GM21515 (cell line): ENCODE results near the gene FXYD5.

Experiments used
- ATAC-seq: cut with Tn5 transposase; IDR thresholded peaks from one replicate; pipeline ENCODE4 v1.9.1; 2021; ENCODE audit not compliant: unreplicated experiment

FXYD5 gene, protein sequence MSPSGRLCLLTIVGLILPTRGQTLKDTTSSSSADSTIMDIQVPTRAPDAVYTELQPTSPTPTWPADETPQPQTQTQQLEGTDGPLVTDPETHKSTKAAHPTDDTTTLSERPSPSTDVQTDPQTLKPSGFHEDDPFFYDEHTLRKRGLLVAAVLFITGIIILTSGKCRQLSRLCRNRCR

DNA sequence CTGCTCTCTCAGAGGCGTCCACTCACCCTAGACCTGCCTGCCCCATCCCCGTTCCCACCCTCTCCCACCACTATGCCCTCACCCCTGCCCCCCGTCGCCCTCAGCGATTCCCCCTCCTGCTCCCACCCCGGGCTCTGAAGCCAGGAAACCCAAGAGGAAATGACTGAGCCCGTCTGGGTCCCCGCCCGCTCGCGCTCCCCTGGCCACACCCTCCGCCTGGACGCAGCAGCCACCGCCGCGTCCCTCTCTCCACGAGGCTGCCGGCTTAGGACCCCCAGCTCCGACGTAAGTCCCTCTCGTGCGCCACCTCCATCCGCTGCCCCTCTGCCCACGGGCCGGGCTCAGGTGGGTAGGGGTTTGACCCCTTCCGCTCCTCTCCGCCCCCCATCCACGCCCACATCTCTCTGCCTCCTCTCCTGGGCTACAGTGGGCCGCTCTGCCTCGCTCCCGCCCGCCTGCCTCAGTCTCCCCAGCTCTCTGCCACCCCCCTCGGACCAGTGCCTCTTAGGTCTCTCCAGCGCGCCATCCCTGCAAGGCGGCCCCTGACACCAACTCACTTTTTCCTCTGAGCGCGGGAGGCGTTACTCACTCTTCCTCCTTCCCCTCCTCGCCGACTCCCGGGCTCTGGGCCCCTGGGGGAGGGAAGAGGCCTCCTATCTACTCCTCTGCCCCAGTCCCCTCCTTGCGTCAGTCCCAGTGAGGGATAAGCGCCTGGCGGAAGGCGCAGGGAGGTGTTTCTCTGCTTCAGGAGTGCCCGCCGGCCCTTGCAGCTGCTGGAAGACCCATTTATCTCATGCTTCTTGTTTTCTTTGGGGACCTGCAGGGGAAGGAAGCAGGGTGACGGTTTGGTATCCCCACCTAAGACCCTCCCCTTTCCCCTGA, at the start of gene FXYD5:
Gene FXYD5 (plus strand): TSS at position 211 of the 882 bp plus-strand sequence. CDS start 816 bp downstream, outside the sequence.
- ATAC-seq = no peak

DNA sequence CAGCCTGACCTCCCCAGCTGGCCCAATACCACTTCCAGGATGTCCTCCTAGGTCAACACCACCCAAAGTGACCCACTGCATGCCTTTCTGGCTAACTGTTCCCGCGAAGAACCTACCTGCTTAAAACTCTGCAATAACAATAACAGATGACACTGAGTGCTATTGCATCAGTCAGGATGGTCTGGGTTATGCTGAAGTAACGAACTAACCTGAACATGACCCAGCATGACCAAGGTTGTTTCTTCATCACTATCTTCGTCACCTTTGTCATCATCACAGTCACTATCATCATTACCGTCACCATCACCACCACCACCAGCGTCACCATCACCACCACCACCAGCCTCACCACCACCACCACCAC, 49.5 kb upstream of the FXYD5 start:
- no peak for ATAC-seq

DNA sequence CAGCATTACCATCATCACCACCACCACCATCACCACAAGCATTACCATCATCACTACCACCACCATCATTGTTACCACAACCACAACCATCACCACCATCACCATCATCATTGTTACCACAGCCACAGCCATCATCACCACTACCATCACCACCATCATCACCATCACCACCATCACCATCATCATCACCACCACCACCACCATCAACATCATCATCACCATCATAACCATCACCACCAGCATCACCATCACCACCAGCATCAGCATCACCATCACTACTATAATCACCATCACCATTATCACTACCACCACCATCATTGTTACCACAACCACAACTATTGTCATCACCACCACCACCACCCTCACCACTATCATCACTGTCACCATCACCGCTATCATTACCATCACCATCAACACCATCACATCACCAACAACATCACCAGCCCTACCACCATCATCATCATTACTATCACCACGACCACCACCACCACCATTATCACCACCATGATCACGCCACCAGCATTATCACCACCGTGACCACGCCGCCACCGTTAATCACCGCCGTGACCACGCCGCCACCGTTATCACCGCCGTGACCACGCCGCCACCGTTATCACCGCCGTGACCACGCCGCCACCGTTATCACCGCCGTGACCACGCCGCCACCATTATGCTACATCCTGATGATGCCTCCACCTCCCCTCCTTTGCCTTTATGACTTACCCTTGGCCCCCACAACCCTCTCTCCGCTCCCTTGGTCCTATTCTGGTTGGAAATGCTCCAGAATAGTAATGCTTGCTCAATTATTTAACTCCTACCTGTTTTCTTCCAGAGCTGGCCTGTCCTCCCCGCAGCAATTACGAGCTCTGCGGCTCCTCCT, 48.9 kb upstream of the FXYD5 start:
- ATAC-seq = no peak

DNA sequence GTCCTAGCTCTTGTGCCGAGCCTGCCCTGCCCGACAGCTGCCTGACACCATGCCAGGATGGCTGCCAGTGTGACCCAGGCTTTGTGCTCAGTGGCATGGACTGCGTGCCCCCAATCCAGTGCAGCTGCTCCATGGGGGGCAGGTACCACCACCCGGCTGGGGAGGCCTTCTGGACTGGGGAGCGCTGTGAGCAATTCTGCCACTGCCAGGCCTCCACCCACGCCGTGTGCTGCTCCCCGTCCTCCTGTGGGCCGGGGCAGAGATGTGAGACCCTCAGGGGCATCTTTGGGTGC, 48.3 kb upstream of the FXYD5 start:
- no peak for ATAC-seq

DNA sequence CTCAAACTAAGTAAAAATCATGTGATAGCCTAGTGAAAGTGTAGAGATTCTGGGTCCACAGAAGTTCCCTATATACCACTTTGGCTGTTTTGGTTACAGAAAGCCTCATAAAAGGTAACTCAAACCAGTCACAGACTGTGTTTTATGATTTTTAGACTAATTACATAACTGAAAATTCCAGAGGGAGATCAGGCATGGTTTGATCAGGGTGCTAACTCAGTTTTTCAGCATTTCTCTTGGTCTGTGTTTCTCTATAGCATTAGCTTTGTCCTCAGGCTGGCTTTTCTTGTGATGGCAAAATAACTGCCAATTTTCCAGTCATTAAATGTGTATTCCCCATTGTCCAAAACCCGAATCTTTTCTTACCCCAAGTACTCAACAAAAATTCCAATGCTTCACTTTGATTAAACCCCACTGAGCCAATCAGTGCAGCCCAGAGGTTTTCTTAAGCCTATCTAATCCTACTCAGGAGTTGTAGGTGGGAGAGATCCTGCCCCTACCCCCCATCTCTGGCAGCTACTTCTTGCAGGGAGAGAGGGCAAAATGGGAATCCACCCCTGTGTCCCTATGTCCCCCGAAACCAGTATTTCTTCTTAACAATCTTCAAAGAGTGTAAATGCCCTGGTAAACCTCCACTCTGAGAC, 47.5 kb upstream of the FXYD5 start:
- ATAC-seq = no peak

DNA sequence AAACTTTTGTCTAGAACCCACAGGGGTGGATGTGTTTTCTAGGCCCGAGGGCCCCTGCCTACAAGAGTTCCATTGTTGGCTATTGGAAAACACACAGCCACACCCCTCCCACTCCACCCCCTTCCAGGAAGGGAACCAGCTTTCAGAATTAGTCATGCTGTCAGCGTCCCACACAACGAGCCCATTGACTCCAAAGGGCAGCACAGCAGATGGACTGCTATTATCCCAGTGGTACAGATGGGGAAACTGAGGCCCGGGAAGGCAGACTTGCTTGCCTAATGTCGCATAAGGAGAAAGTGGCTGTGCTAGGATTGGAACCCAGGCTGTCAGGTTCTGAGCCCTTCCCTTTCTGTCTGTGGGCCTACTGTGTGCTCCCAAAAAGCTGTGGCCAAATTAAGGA, 47.0 kb upstream of the FXYD5 start:
- ATAC-seq = no peak

DNA sequence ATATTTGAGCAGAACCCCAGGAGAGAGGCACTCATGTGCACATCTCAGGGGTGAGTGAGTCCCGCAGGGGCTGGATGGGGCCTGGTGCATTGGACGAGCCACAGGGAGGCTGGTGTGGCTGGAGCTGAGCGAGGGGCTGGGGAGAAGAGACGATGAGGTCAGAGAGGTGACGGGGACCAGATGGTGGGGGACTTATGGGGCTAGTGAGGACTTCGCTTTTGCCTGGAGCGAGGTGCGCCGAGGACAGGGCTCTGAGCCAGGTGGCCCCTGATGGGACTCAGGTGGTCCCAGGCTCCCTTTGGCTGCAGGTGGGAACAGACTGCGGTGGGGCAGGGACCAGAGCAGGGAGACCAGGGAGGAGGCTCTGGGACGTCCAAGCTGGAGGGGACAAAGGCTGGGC, 45.8 kb upstream of the FXYD5 start:
- ATAC-seq = no peak

DNA sequence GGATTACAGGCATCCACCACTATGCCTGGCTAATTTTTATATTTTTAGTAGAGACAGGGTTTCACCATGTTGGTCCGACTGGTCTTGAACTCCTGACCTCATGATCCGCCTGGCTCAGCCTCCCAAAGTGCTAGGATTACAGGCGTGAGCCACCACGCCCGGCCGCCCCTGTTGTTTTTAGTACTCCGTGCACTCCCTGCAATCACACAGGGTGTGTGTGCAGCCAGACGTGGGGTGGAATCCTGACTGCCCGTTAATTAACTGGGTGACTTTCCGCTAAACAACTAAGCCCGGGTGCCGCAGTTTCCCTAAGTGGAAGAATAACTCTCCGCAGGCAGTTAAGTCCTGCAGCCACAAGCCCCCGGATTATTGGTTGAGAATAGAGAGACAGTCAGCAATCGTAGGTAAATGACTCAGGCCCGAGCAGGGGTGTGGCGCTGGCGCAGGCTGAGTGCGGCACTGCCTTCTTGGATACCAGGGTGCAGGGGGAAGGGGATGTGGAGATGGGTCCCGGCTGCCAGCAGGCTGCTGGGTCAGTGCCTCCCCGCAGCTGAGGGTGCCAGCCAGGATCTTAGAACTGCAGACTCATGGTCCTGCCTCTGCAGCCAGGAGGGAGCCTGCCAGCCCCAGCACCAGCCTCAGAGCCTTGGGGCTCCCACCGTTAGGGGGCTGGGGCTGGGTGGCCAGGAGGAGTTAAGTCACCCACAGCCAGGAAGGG, 45.0 kb upstream of the FXYD5 start:
- no peak for ATAC-seq

DNA sequence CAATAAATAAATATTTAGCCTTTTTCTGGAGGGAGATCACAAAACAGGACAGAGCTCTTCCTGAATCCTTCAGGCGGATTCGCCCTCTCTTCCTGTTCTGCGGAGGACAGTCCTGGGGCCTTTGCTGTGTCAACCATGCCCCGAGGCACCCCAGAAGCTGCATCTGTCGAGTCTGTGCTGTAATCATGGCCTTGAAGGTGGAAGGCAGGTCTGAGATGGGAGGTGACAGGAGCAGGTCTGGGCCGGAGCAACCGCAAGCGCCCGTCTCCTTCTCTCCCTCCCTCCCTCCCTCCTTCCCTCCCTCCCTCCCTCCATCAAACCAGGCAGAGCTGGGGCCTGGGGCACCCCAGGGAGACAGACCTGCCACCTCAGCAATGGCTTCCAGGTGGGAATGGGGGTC, 43.6 kb upstream of the FXYD5 start:
- no peak for ATAC-seq

DNA sequence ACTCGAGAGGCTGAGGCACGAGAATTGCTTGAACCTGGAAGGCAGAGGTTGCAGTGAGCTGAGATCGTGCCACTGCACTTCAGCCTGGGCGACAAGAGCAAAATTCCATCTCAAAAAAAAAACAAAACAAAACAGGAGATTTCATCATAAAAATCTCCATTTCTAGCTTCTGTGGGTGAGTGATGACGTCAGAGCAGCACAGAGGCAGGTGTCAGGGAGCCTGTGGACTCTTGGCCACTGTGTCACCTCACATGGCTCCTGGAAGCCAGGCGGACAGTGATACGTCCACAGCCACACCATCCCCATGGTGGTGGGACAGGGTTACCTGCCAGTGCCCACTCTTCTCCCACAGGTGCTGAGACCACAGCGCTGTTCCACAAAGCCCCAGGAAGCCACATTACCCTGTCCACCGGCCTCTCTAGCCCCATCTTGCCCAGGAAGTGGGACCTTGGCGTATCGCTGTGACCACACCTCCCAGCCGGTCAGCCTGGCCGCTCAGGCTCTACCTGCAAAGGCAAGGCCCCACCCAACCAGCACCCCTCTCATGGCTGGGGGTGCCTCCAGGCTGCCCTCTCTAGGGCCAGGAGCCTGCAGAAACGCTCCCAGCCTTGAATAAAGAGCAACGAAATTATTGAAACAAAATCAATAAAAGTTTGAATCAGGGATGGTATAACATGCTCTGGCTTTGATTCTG, 41.4 kb upstream of the FXYD5 start:
- no peak for ATAC-seq

DNA sequence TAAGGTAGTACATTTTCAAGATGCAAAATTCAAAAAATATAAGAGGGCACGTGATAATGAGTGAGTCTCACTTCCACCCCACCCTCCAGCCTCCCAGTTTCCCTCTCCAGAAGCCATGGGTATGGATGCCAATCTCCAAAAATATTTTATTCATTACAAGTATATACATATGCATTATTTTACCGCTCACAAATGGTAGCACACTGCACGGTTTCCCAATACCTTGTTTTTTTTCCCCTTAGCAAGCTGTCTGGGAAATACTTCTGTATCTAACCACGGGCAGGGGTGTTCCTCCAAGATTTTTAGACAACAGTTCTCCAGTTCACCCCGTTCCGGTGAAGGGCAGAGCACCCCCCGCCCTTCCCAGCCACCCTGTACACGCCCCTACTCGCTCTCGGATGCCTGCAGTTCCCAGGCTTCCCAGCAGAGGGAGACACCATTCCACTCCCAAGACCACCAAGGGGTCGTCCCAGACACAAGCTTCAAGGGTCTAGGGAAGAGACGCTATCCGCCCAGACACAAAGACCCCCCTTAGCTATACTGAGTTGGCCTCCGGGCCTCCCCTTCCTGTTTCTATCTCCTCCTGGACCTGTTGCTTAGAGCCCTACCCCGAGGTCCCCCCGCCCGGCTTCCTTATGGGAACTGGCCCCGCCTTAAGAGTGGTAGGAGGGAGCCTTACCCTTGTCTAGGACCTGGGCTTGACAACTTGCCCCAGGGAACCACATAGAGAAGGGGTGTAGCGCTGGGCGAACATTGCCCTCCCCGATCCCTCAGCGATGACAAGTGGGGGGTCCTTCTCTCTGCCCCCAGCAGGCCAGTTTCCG, 40.0 kb upstream of the FXYD5 start:
- no peak for ATAC-seq

DNA sequence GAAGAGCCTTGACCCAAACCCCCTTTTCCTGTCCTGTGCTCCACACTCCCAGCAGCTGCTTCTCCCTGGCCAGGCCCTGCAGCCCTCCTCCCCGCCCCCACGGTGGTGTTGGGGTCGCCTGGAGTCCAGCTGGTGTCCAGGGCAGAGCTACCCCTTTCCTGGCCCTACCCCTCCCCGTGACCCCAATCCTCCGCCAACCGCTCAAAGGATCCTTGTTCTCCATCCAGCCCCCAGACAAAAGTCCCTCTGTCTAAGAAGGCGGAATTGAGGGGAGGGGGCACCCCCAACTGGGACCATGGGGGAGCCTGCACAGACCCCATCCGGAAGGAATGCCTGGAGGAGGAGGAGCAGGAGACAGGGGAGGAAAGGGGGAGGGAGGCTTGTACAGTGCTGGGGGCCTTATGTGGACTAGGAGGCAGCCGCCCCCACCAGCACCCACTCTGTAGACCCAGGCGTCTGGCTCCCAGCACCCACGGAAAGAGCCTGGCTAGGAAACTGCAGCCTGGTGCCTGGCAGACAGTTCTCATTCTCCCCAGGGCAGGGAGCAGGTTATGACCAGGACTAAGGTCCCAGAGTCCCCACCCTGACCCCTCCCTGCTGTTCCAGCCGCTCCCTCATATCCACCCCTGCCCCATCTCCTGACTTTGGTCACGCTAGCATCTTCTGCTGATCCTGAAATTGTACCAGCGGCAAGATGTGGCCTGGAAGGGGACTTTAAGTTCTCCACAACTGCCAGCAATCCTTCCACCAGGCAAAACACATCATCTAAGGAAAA, 39.2 kb upstream of the FXYD5 start, which contains the start of gene FXYD3:
Gene FXYD3 (plus strand): TSS at position 647 of the 775 bp plus-strand sequence. CDS start 3,554 bp downstream, outside the sequence.
- ATAC-seq = no peak

DNA sequence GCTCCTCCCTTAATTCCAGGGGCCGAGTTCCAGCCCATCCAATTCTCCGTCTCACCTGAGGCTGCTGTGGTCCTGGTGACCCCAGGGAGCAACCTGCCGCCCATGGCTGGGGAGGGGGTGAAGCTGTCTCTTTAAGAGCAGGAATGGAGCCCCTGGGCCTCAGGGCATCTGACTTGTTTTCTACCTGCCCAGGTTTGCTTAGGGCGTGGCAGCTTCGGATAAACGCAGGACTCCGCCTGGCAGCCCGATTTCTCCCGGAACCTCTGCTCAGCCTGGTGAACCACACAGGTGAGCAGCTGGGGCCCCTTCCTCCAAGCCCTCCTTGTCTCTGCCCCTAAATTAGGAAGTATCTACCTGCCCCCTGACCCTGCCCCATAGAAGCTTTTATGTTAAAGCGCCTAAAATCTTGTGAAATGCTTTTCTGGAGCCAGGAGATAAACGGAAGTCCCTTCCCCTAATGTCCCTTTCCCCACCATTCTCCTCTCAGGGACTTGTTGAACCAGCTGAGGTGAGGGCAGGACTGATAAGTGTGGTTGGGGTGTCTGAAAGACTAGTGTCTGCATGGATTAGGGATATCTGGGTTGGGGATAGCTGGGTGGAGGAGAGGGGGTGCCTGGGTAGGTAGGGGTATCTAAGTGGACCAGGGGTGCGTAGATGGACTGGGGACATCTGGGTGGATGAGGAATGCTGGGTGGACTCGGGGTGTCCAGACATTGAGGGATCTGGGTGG, 38.3 kb upstream of the FXYD5 start:
- ATAC-seq = no peak

DNA sequence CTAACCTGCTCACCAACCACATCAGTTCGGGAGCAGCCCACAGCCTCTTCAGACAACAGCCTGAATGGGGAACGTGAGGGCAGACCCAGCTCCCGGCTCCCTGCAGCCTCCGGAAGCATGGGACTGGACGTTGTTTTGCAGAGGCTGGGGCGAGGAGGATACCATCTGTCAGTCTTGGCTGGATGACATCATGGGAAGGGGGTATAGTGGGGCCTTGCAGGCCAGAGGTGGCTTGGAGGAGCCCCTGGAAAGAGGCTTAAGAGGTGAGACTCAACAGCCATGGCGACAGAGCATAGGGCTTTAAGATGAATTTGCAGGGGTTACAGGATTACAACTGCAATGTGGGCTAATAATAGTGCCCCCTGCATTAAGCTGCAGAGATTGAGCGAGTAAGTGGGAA, 37.4 kb upstream of the FXYD5 start:
- no peak for ATAC-seq

DNA sequence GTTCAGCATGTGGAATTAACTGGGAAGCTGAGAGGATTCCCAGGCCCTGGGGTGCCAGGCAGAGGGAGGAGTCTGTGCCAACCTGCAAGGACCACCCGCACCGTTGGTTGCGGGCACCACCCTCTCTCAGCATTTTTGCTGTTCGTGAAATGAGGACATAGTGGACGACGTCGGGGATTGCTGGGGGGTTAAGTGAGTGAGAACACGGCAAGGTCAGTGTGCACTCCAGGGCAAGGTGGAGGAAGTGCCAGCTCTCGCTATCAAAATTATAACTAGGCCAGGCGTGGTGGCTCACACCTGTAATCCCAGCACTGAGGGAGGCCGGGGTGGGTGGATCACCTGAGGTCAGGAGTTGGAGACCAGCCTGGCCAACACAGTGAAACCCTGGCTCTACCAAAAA, 36.7 kb upstream of the FXYD5 start:
- no peak for ATAC-seq

DNA sequence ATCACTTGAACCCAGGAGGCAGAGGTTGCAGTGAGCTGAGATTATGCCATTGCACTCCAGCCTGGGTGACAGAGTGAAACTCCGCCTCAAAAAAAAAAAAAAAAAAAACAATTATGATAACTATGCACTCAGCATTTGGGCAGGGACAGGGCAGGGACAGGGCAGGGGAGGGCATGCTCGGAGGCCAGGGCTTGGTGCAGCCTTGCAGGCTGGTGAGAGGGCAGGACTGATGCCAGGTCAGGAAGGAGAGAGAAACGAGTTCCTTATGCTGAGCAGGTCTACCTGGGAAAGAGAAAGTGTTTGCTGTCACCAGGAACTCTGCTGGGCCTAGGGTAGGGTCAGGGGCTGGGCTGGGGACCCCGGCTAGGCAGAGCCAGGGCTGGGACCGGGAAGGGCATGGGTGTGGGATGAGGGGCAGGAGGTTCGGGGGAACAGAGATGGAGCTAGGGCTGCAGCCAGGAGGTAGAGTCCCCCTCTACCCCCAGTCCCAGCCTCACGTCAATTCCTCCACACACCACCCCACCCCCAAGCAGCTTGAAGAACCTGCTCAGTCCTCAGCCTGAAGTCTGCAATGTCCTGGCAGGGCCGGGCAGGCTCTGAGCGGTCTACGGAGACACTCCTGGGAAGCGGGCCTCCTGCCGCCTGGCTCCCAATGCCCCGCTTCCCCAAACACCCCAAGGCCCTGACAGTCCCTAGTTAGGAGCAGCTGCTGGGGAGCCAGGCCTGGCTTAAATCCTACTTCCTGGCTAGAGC, 36.1 kb upstream of the FXYD5 start:
- ATAC-seq = no peak

DNA sequence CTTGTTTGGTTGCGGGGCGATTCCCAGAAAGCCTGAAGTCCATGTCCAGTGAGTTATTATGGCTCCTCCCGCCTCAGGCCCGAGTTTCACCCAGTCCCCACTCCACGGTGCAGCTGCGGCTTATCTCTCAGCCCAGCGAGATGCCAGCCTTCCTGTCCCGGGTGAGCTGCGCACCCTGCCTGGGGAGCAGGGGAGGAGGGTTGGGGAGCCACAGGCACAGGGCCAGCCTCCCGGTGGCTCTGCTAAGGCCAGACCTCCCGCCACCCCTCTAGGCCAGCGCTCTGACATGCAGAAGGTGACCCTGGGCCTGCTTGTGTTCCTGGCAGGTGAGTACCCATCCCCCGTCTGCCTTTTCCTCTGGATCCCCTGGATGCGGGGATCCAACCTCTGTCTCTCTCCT, 35.4 kb upstream of the FXYD5 start:
- no peak for ATAC-seq
